HepG2 (cell line): ENCODE measurements around the gene DLG5. TPM values are rescaled to one million over a fixed set of nuclear protein-coding genes. Genes with fewer than 3 reads are reported as not detected.

Experiments
- ATAD3A ChIP-seq: sonication (generic); formaldehyde crosslinking; IDR thresholded peaks from 2 replicates; pipeline ENCODE4 v1.4.0; 2020; ENCODE audit warnings: missing genetic modification reagents
- KDM5B ChIP-seq: sonication (generic); formaldehyde crosslinking; IDR thresholded peaks from 2 replicates; pipeline ENCODE4 v1.4.0; 2020; ENCODE audit warnings: missing genetic modification reagents, mild to moderate bottlenecking, borderline replicate concordance
- KIAA2018 ChIP-seq: sonication (generic); formaldehyde crosslinking; IDR thresholded peaks from 2 replicates; pipeline ENCODE4 v1.5.0; 2020; ENCODE audit warnings: mild to moderate bottlenecking, missing genetic modification reagents, borderline replicate concordance
- KMT2B ChIP-seq: IDR thresholded peaks from 2 replicates; pipeline ENCODE4 v1.6.1; 2016; ENCODE audit warnings: missing genetic modification reagents, missing compliant biosample characterization
- MTA3 ChIP-seq: sonication (generic); formaldehyde crosslinking; IDR thresholded peaks from 2 replicates; pipeline ENCODE4 v1.4.0; 2020; ENCODE audit warnings: missing genetic modification reagents
- MXI1 ChIP-seq: IDR thresholded peaks from 3 replicates; pipeline ENCODE4 v1.6.1; 2012; ENCODE audit warnings: low read depth, low read length, inconsistent platforms, borderline replicate concordance
- PBX2 ChIP-seq: IDR thresholded peaks from 2 replicates; pipeline ENCODE4 v1.6.1; 2016; ENCODE audit warnings: control low read depth
- RBM22 ChIP-seq: fragments of 200-400 bp; formaldehyde crosslinking; optimal IDR thresholded peaks from 2 replicates; pipeline ENCODE3; 2017; ENCODE audit warnings: mild to moderate bottlenecking, low read length, moderate library complexity
- YEATS2 ChIP-seq: sonication (generic); formaldehyde crosslinking; IDR thresholded peaks from 2 replicates; pipeline ENCODE4 v1.4.0; 2020; ENCODE audit warnings: missing genetic modification reagents, borderline replicate concordance
- ZFYVE20 ChIP-seq: sonication (generic); formaldehyde crosslinking; IDR thresholded peaks from 2 replicates; pipeline ENCODE4 v1.8.0; 2023; ENCODE audit warnings: low read depth, mild to moderate bottlenecking, moderate library complexity, missing genetic modification reagents, borderline replicate concordance
- ZHX1 ChIP-seq: sonication (generic); formaldehyde crosslinking; IDR thresholded peaks from 2 replicates; pipeline ENCODE4 v1.8.1; 2022; ENCODE audit warnings: low read depth, mild to moderate bottlenecking, missing genetic modification reagents
- ZMAT3 ChIP-seq: sonication (generic); formaldehyde crosslinking; conservative IDR thresholded peaks from 2 replicates; pipeline ENCODE4 v1.7.0; 2021; ENCODE audit warnings: missing genetic modification reagents
- ZNF263 ChIP-seq: sonication (generic); formaldehyde crosslinking; IDR thresholded peaks from 2 replicates; pipeline ENCODE4 v1.4.0; 2020; ENCODE audit warnings: missing genetic modification reagents
- ZNF329 ChIP-seq: sonication (generic); formaldehyde crosslinking; IDR thresholded peaks from 2 replicates; pipeline ENCODE4 v1.9.0; 2021; ENCODE audit warnings: low read depth, mild to moderate bottlenecking, missing genetic modification reagents
- ZSCAN9 ChIP-seq: IDR thresholded peaks from 2 replicates; pipeline ENCODE4 v1.6.1; 2016; ENCODE audit warnings: borderline replicate concordance
- polyA plus RNA-seq, 8 experiments: library from polyadenylated mRNA; depleted of rRNA in 3 of 8; stranded (reverse) in 7 of 8; unstranded in 1 of 8; fragments of >200 nt; fragmentation: Illumina TruSeq in 4 of 8; extraction: Trizol in 4 of 8; gene quantifications; 2 replicates each; pipeline versions ENCODE4 v1.2.1 to v1.2.3, GENCODE V29; 2011 to 2016; ENCODE audit warnings: low read depth in 4 of 8, missing spikeins in 1 of 8, mixed read lengths in 1 of 8; ENCODE audit not compliant: insufficient read depth in 1 of 8
- total RNA-seq, 5 experiments: library from RNA; depleted of rRNA; stranded (reverse); fragments of >200 nt; fragmentation: Illumina TruSeq; extraction: Trizol; gene quantifications; 2 replicates each; pipeline ENCODE4 v1.2.3, GENCODE V29; 2016; ENCODE audit warnings: low read depth in 1 of 5
- TF ChIP-seq, protein P1 (sequence below): sonication (generic); formaldehyde crosslinking; IDR thresholded peaks from 2 replicates; pipeline ENCODE4 v1.4.0; 2020; ENCODE audit warnings: missing genetic modification reagents, borderline replicate concordance

The DLG5 gene
- total and polyA plus RNA-seq, 2 of the 13 experiments (the other 11 are each of a cell fraction or from before 2014, with no cell fraction given), result 15.5 to 18.2 TPM

DNA sequence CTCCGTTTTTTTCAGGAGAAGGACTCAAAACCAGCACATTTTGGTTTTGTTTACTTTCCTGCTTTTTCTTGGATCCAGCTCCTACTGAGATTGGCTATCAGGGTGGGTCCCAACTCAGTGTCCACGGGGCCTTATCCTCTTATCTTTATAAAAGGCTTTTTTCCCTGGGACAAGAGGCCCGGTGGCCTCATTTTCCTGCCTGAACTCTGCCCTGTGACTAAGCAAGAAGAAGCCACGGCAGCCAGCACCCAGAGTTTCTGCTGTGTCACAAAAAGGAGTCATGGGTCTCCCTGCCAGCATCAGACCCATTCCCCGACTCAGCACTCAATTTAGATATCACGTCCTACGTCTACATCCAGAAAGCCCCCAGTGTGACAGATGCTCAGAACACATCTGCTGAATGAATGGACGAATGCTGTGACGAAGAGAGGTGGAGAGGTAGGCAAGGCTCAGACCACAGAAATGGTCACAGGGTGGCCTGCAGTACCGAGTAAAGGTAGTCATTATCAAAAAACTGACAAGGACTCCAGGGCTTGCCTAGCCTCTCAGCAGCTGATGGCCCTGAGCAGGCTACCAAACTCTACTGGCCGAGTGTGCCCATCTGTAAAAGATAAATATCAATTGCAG is 16.7 kb downstream of the DLG5 start (continued):
- TF ChIP-seq YEATS2 (no peak), ZNF263 (no peak), ZHX1 (no peak), RBM22 (peak; percentile 31), KDM5B (no peak), PBX2 (CRISPR knock-in tag) (no peak), ZFYVE20 (CRISPR knock-in tag) (no peak), ZSCAN9 (CRISPR knock-in tag) (no peak), MTA3 (CRISPR knock-in tag) (no peak), ZMAT3 (CRISPR knock-in tag) (no peak; the same call in 1 of the 2 replicates), MXI1 (peak; percentile 87; the same call in 1 of the 3 replicates), ATAD3A (CRISPR knock-in tag) (no peak), ZNF329 (CRISPR knock-in tag) (no peak), KIAA2018 (no peak), KMT2B (CRISPR knock-in tag) (no peak)
- TF ChIP-seq, protein P1, sequence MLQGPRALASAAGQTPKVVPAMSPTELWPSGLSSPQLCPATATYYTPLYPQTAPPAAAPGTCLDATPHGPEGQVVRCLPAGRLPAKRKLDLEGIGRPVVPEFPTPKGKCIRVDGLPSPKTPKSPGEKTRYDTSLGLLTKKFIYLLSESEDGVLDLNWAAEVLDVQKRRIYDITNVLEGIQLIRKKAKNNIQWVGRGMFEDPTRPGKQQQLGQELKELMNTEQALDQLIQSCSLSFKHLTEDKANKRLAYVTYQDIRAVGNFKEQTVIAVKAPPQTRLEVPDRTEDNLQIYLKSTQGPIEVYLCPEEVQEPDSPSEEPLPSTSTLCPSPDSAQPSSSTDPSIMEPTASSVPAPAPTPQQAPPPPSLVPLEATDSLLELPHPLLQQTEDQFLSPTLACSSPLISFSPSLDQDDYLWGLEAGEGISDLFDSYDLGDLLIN (CRISPR knock-in tag), result no peak
